GM23338 (cell line): ENCODE data around the gene TEX10. TPM values are rescaled to one million over a fixed set of nuclear protein-coding genes. Genes with fewer than 3 reads are reported as not detected.

Source experiments
- ATAC-seq: fragments of 200-7000 bp; cut with Tn5 transposase; 3 replicates; pipeline ENCODE4 v1.9.1; 2020
- DNase-seq: peaks from one replicate; pipeline ENCODE4 v3.0.0-alpha.2; 2015; ENCODE audit warnings: low spot score
- H2AFZ ChIP-seq: fragments of 200-600 bp; sonication (generic); 2 replicates; pipeline ENCODE4 v1.8.0; 2016; ENCODE audit warnings: antibody characterized with exemption, mild to moderate bottlenecking, moderate library complexity
- H3F3A ChIP-seq: fragments of 200-600 bp; sonication (generic); replicated peaks from 2 replicates; pipeline ENCODE4 v1.8.0; 2017; ENCODE audit warnings: antibody characterized with exemption, mixed run types, low read depth
- H3K27ac ChIP-seq: fragments of 200-600 bp; sonication (generic); 2 replicates; pipeline ENCODE4 v1.6.1; 2016; ENCODE audit warnings: low read depth
- H3K27me3 ChIP-seq: fragments of 200-600 bp; sonication (generic); 2 replicates; pipeline ENCODE4 v1.8.0; 2016; ENCODE audit warnings: mild to moderate bottlenecking, mixed run types, moderate library complexity; ENCODE audit not compliant: insufficient read depth
- H3K36me3 ChIP-seq: fragments of 200-600 bp; sonication (generic); 2 replicates; pipeline ENCODE4 v1.8.0; 2016; ENCODE audit warnings: mild to moderate bottlenecking; ENCODE audit not compliant: insufficient read depth
- H3K4me1 ChIP-seq: fragments of 200-600 bp; sonication (generic); 2 replicates; pipeline ENCODE4 v1.8.0; 2016; ENCODE audit warnings: mild to moderate bottlenecking, moderate library complexity; ENCODE audit not compliant: insufficient read depth
- H3K4me2 ChIP-seq: fragments of 200-600 bp; sonication (generic); 2 replicates; pipeline ENCODE4 v1.7.1; 2017; ENCODE audit warnings: mixed run types
- H3K4me3 ChIP-seq: fragments of 200-600 bp; sonication (generic); 2 replicates; pipeline ENCODE4 v1.6.1; 2016; ENCODE audit warnings: mixed run types
- H3K79me2 ChIP-seq: fragments of 200-600 bp; sonication (generic); replicated peaks from 2 replicates; pipeline ENCODE4 v1.8.0; 2017; ENCODE audit warnings: mild to moderate bottlenecking; ENCODE audit not compliant: insufficient read depth
- H3K9me2 ChIP-seq: fragments of 200-600 bp; sonication (generic); 2 replicates; pipeline ENCODE4 v1.8.0; 2017; ENCODE audit not compliant: insufficient read depth
- H4K20me1 ChIP-seq: fragments of 200-600 bp; sonication (generic); replicated peaks from 2 replicates; pipeline ENCODE4 v1.8.0; 2017; ENCODE audit warnings: mild to moderate bottlenecking; ENCODE audit not compliant: insufficient read depth
- H3K27ac Mint-ChIP-seq: 2 replicates; pipeline ENCODE4 v1.8.0; 2020; ENCODE audit warnings: inconsistent platforms, mild to moderate bottlenecking, moderate library complexity, mixed read lengths
- H3K27me3 Mint-ChIP-seq: 3 replicates; pipeline ENCODE4 v1.8.0; 2022; ENCODE audit warnings: low read depth, mild to moderate bottlenecking, moderate library complexity, mixed read lengths, inconsistent platforms; ENCODE audit not compliant: insufficient read depth, poor library complexity
- H3K36me3 Mint-ChIP-seq: 3 replicates; pipeline ENCODE4 v1.8.0; 2021; ENCODE audit warnings: low read depth, mild to moderate bottlenecking, inconsistent platforms, moderate library complexity, mixed read lengths
- H3K4me1 Mint-ChIP-seq: 3 replicates; pipeline ENCODE4 v1.8.0; 2020; ENCODE audit warnings: mild to moderate bottlenecking, inconsistent platforms, mixed read lengths
- H3K4me3 Mint-ChIP-seq: 3 replicates; pipeline ENCODE4 v1.8.0; 2021; ENCODE audit warnings: moderate library complexity, mild to moderate bottlenecking, inconsistent platforms, mixed read lengths
- H3K9me3 Mint-ChIP-seq: 3 replicates; pipeline ENCODE4 v1.8.0; 2020; ENCODE audit warnings: moderate library complexity, mild to moderate bottlenecking, inconsistent platforms, mixed read lengths
- CREB1 ChIP-seq: fragments of 250-450 bp; sonication (Bioruptor Pico); IDR thresholded peaks from 2 replicates; pipeline ENCODE4 v1.5.0; 2020; ENCODE audit warnings: low read depth, mild to moderate bottlenecking, moderate library complexity
- EZH2 ChIP-seq: fragments of 200-600 bp; sonication (generic); IDR thresholded peaks from one replicate; pipeline ENCODE4 v1.8.0; 2017; ENCODE audit warnings: antibody characterized with exemption, mild to moderate bottlenecking, low read depth; ENCODE audit not compliant: unreplicated experiment
- EZH2phosphoT487 ChIP-seq: fragments of 200-600 bp; sonication (generic); IDR thresholded peaks from one replicate; pipeline ENCODE4 v1.8.1; 2018; ENCODE audit warnings: antibody characterized with exemption; ENCODE audit not compliant: unreplicated experiment
- JUNB ChIP-seq: IDR thresholded peaks from one replicate; pipeline ENCODE4 v1.6.1; 2016; ENCODE audit warnings: antibody characterized with exemption; ENCODE audit not compliant: unreplicated experiment
- NANOG ChIP-seq: IDR thresholded peaks from 2 replicates; pipeline ENCODE4 v1.6.1; 2016; ENCODE audit warnings: antibody characterized with exemption, borderline replicate concordance
- POLR2AphosphoS5 ChIP-seq: IDR thresholded peaks from 2 replicates; pipeline ENCODE4 v1.6.1; 2016; ENCODE audit warnings: antibody characterized with exemption, low read depth
- STAT1 ChIP-seq: IDR thresholded peaks from one replicate; pipeline ENCODE4 v1.6.1; 2016; ENCODE audit warnings: antibody characterized with exemption; ENCODE audit not compliant: unreplicated experiment
- ZNF114 ChIP-seq: fragments of 250-450 bp; sonication (Bioruptor Pico); IDR thresholded peaks from 2 replicates; pipeline ENCODE4 v1.5.0; 2020; ENCODE audit warnings: mild to moderate bottlenecking, moderate library complexity
- ZNF331 ChIP-seq: fragments of 250-450 bp; sonication (Bioruptor Pico); IDR thresholded peaks from 2 replicates; pipeline ENCODE4 v1.5.0; 2020; ENCODE audit warnings: low read depth, mild to moderate bottlenecking, moderate library complexity
- polyA plus RNA-seq: library from polyadenylated mRNA; unstranded; fragments of >200 nt; fragmentation: Nextera tagmentation; extraction: Ambion mirVana; gene quantifications from 2 replicates; pipeline ENCODE4 v1.2.1, GENCODE V29; 2016
- total RNA-seq: library from RNA; depleted of rRNA; stranded (reverse); fragments of >200 nt; shearing (Covaris generic); gene quantifications from 2 replicates; pipeline ENCODE4 v1.2.3, GENCODE V29; 2014
- TF ChIP-seq, protein P1 (sequence below): IDR thresholded peaks from 2 replicates; pipeline ENCODE4 v1.6.1; 2016; ENCODE audit warnings: antibody characterized with exemption
- TF ChIP-seq, protein P2 (sequence below), 2 experiments: fragments of 200-600 bp in 1 of 2; sonication (generic) in 1 of 2; conservative IDR thresholded peaks; 2 replicates each; pipeline versions ENCODE4 v1.5.1 to v1.6.1; 2016 to 2017; ENCODE audit warnings: antibody characterized with exemption in 2 of 2, low read depth in 2 of 2, mild to moderate bottlenecking in 2 of 2, moderate library complexity in 1 of 2
- TF ChIP-seq, protein P3 (sequence below): fragments of 250-450 bp; sonication (Bioruptor Pico); IDR thresholded peaks from 2 replicates; pipeline ENCODE4 v1.5.0; 2020; ENCODE audit warnings: mild to moderate bottlenecking, moderate library complexity
- TF ChIP-seq, protein P4 (sequence below): IDR thresholded peaks from one replicate; pipeline ENCODE4 v1.6.1; 2018; ENCODE audit warnings: antibody characterized with exemption; ENCODE audit not compliant: unreplicated experiment

Gene TEX10
- total and polyA plus RNA-seq, 2 experiments from 2014 or later, result 35.0 to 102 TPM

DNA sequence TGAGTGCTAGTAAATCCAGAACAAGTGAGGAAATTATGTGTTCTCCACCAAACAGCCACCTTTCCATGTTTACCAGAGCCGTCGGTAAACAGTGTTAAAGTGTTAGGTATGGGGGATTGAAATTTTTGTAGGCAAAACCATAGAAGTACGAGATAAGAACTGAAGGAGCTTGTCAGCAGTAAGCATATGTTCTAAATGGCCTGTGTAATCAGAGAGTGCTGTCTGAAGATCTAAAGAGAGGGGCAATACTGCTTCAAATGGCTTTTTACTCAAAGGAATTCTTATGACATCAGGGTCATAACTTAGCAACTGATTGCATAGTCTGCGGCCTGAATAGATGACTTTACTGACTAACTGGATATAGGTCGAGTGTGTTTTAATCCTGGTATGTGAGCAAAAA, 13.4 kb upstream of the TEX10 start:
- TF ChIP-seq, protein P1, sequence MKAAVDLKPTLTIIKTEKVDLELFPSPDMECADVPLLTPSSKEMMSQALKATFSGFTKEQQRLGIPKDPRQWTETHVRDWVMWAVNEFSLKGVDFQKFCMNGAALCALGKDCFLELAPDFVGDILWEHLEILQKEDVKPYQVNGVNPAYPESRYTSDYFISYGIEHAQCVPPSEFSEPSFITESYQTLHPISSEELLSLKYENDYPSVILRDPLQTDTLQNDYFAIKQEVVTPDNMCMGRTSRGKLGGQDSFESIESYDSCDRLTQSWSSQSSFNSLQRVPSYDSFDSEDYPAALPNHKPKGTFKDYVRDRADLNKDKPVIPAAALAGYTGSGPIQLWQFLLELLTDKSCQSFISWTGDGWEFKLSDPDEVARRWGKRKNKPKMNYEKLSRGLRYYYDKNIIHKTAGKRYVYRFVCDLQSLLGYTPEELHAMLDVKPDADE, result no peak
- no peak for TF ChIP-seq NANOG
- TF ChIP-seq EZH2phosphoT487, result no peak
- TF ChIP-seq JUNB, result no peak
- TF ChIP-seq, protein P2, sequence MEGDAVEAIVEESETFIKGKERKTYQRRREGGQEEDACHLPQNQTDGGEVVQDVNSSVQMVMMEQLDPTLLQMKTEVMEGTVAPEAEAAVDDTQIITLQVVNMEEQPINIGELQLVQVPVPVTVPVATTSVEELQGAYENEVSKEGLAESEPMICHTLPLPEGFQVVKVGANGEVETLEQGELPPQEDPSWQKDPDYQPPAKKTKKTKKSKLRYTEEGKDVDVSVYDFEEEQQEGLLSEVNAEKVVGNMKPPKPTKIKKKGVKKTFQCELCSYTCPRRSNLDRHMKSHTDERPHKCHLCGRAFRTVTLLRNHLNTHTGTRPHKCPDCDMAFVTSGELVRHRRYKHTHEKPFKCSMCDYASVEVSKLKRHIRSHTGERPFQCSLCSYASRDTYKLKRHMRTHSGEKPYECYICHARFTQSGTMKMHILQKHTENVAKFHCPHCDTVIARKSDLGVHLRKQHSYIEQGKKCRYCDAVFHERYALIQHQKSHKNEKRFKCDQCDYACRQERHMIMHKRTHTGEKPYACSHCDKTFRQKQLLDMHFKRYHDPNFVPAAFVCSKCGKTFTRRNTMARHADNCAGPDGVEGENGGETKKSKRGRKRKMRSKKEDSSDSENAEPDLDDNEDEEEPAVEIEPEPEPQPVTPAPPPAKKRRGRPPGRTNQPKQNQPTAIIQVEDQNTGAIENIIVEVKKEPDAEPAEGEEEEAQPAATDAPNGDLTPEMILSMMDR (conservative IDR thresholded peaks at IDR 0.05; ENCODE audit: low read depth in 2 of 2), result no peak
- no peak for TF ChIP-seq EZH2
- no peak for TF ChIP-seq ZNF331 (CRISPR knock-in tag)
- TF ChIP-seq, protein P3, sequence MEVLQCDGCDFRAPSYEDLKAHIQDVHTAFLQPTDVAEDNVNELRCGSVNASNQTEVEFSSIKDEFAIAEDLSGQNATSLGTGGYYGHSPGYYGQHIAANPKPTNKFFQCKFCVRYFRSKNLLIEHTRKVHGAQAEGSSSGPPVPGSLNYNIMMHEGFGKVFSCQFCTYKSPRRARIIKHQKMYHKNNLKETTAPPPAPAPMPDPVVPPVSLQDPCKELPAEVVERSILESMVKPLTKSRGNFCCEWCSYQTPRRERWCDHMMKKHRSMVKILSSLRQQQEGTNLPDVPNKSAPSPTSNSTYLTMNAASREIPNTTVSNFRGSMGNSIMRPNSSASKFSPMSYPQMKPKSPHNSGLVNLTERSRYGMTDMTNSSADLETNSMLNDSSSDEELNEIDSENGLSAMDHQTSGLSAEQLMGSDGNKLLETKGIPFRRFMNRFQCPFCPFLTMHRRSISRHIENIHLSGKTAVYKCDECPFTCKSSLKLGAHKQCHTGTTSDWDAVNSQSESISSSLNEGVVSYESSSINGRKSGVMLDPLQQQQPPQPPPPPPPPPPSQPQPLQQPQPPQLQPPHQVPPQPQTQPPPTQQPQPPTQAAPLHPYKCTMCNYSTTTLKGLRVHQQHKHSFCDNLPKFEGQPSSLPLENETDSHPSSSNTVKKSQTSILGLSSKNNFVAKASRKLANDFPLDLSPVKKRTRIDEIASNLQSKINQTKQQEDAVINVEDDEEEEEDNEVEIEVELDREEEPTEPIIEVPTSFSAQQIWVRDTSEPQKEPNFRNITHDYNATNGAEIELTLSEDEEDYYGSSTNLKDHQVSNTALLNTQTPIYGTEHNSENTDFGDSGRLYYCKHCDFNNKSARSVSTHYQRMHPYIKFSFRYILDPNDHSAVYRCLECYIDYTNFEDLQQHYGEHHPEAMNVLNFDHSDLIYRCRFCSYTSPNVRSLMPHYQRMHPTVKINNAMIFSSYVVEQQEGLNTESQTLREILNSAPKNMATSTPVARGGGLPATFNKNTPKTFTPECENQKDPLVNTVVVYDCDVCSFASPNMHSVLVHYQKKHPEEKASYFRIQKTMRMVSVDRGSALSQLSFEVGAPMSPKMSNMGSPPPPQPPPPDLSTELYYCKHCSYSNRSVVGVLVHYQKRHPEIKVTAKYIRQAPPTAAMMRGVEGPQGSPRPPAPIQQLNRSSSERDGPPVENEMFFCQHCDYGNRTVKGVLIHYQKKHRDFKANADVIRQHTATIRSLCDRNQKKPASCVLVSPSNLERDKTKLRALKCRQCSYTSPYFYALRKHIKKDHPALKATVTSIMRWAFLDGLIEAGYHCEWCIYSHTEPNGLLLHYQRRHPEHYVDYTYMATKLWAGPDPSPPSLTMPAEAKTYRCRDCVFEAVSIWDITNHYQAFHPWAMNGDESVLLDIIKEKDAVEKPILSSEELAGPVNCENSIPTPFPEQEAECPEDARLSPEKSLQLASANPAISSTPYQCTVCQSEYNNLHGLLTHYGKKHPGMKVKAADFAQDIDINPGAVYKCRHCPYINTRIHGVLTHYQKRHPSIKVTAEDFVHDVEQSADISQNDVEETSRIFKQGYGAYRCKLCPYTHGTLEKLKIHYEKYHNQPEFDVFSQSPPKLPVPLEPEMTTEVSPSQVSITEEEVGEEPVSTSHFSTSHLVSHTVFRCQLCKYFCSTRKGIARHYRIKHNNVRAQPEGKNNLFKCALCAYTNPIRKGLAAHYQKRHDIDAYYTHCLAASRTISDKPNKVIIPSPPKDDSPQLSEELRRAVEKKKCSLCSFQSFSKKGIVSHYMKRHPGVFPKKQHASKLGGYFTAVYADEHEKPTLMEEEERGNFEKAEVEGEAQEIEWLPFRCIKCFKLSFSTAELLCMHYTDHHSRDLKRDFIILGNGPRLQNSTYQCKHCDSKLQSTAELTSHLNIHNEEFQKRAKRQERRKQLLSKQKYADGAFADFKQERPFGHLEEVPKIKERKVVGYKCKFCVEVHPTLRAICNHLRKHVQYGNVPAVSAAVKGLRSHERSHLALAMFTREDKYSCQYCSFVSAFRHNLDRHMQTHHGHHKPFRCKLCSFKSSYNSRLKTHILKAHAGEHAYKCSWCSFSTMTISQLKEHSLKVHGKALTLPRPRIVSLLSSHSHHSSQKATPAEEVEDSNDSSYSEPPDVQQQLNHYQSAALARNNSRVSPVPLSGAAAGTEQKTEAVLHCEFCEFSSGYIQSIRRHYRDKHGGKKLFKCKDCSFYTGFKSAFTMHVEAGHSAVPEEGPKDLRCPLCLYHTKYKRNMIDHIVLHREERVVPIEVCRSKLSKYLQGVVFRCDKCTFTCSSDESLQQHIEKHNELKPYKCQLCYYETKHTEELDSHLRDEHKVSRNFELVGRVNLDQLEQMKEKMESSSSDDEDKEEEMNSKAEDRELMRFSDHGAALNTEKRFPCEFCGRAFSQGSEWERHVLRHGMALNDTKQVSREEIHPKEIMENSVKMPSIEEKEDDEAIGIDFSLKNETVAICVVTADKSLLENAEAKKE (CRISPR knock-in tag), result no peak
- TF ChIP-seq CREB1 (CRISPR knock-in tag), result no peak
- TF ChIP-seq POLR2AphosphoS5, result no peak
- no peak for TF ChIP-seq STAT1
- no peak for TF ChIP-seq ZNF114 (CRISPR knock-in tag)
- TF ChIP-seq, protein P4, sequence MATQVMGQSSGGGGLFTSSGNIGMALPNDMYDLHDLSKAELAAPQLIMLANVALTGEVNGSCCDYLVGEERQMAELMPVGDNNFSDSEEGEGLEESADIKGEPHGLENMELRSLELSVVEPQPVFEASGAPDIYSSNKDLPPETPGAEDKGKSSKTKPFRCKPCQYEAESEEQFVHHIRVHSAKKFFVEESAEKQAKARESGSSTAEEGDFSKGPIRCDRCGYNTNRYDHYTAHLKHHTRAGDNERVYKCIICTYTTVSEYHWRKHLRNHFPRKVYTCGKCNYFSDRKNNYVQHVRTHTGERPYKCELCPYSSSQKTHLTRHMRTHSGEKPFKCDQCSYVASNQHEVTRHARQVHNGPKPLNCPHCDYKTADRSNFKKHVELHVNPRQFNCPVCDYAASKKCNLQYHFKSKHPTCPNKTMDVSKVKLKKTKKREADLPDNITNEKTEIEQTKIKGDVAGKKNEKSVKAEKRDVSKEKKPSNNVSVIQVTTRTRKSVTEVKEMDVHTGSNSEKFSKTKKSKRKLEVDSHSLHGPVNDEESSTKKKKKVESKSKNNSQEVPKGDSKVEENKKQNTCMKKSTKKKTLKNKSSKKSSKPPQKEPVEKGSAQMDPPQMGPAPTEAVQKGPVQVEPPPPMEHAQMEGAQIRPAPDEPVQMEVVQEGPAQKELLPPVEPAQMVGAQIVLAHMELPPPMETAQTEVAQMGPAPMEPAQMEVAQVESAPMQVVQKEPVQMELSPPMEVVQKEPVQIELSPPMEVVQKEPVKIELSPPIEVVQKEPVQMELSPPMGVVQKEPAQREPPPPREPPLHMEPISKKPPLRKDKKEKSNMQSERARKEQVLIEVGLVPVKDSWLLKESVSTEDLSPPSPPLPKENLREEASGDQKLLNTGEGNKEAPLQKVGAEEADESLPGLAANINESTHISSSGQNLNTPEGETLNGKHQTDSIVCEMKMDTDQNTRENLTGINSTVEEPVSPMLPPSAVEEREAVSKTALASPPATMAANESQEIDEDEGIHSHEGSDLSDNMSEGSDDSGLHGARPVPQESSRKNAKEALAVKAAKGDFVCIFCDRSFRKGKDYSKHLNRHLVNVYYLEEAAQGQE, result no peak
- H3K4me1 ChIP-seq, result no peaks in the 10 kb centered on the region
- H4K20me1 ChIP-seq, result no peaks in the 10 kb centered on the region
- DNase-seq (no peak), ATAC-seq (no peak)
- H3K27me3 ChIP-seq, result no peaks in the 10 kb centered on the region
- H3K4me2 ChIP-seq, result no peak overlapping the region
- H2AFZ ChIP-seq, result no peak overlapping the region
- no peaks in the 10 kb centered on the region for H3K9me2 ChIP-seq
- peaks cover 4% of the 10 kb centered on the region; the same call in 1 of the 3 replicates for H3K4me1 Mint-ChIP-seq
- H3K79me2 ChIP-seq, result 0 out of 2 replicates have a peak, but pooled peaks cover 5% of the 10 kb centered on the region
- H3K36me3 ChIP-seq, result peaks cover 6% of the 10 kb centered on the region; the same call in 1 of the 2 replicates
- H3F3A ChIP-seq, result no peaks in the 10 kb centered on the region
- no peak overlapping the region for H3K27ac ChIP-seq
- H3K36me3 Mint-ChIP-seq, result peaks cover 76% of the 10 kb centered on the region
- no peak overlapping the region for H3K27ac Mint-ChIP-seq
- peaks cover 4% of the 10 kb centered on the region for H3K27me3 Mint-ChIP-seq
- H3K4me3 ChIP-seq, result no peak overlapping the region
- no peak overlapping the region for H3K4me3 Mint-ChIP-seq
- H3K9me3 Mint-ChIP-seq, result peaks cover 65% of the 10 kb centered on the region
